Adrenal gland (tissue), 5 donors: ENCODE measurements around the gene ZNF83.

Experiments used
- POLR2A ChIP-seq, 2 donors: fragments of 450-650 bp; IDR thresholded peaks; one replicate each; pipeline ENCODE4 v1.6.1; 2017; ENCODE audit warnings: antibody characterized with exemption in 2 of 2, mild to moderate bottlenecking in 2 of 2, moderate library complexity in 1 of 2
- TF ChIP-seq, protein P1 (sequence below), 6 experiments: fragments of 450-650 bp in 4 of 6; fragments of 200-600 bp in 2 of 6; sonication (generic) in 1 of 6; IDR thresholded peaks; 1 replicate in 5 of 6; 2 replicates in 1 of 6; pipeline versions ENCODE4 v1.5.1 to v1.8.0; 2016 to 2021; ENCODE audit warnings: antibody characterized with exemption in 6 of 6, mild to moderate bottlenecking in 2 of 6, moderate library complexity in 1 of 6
- donor health status: DM: no; HTN: no; CAD: no.

- TF ChIP-seq, protein P1, sequence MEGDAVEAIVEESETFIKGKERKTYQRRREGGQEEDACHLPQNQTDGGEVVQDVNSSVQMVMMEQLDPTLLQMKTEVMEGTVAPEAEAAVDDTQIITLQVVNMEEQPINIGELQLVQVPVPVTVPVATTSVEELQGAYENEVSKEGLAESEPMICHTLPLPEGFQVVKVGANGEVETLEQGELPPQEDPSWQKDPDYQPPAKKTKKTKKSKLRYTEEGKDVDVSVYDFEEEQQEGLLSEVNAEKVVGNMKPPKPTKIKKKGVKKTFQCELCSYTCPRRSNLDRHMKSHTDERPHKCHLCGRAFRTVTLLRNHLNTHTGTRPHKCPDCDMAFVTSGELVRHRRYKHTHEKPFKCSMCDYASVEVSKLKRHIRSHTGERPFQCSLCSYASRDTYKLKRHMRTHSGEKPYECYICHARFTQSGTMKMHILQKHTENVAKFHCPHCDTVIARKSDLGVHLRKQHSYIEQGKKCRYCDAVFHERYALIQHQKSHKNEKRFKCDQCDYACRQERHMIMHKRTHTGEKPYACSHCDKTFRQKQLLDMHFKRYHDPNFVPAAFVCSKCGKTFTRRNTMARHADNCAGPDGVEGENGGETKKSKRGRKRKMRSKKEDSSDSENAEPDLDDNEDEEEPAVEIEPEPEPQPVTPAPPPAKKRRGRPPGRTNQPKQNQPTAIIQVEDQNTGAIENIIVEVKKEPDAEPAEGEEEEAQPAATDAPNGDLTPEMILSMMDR (IDR thresholded peaks at IDR 0.05), result no peak
- TF ChIP-seq POLR2A (IDR thresholded peaks at IDR 0.05), result no peak
Observed at GRCh38 chr19:52585604-52586003, 52.6 kb downstream of the ZNF83 start.
